ENCODE results near the gene VCP. TPM values are rescaled to one million over a fixed set of nuclear protein-coding genes. Genes with fewer than 3 reads are reported as not detected.

Gene VCP
- total RNA-seq, 1 experiment from 2014 or later, result 170 TPM

- no peak for TF ChIP-seq ZBTB33 (IDR thresholded peaks at IDR 0.05; ENCODE audit: extremely low read depth, insufficient replicate concordance, low read length)
Measured at GRCh38 chr9:35014517-35014916, 57.9 kb downstream of the VCP start (continued).

GRCh38 chr9:35010351-35010958 is 62.0 kb downstream of the VCP start:
- ChIA-PET CTCF (no interaction called here), POLR2A (no interaction called here), RAD21 (ENCODE audit: low non-redundant PET in 1 of 2, low total read pairs in 2 of 2, uncharacterized antibody in 2 of 2, unreplicated experiment in 2 of 2) (no interaction called here)
- H3K27ac ChIP-seq (ENCODE audit: low read depth, low read length), result no peak overlapping the region
- H3K4me2 ChIP-seq (ENCODE audit: low read length), result no peak overlapping the region
- no peaks in the 10 kb centered on the region for H3K36me3 ChIP-seq (ENCODE audit: control insufficient read depth in 1 of 2, insufficient read depth in 2 of 2, low read length in 2 of 2)
- intact Hi-C loops (cut with micrococcal nuclease), result no loop called here
- H3K9me3 ChIP-seq (ENCODE audit: control insufficient read depth in 1 of 2, insufficient read depth in 1 of 2, low read depth in 1 of 2, low read length in 2 of 2), result peaks cover 3 to 9% of the 10 kb centered on the region in 2 experiments; a peak in 1 of 4 replicates
- TF ChIP-seq JUND (IDR thresholded peaks at IDR 0.05), result no peak
- TF ChIP-seq CBX3 (IDR thresholded peaks at IDR 0.05; ENCODE audit: low read depth), result peak; percentile 93
- DNase-seq (ENCODE audit: low read depth, low spot score) (no peak), ATAC-seq (no peak)
- no peaks in the 10 kb centered on the region for H3K4me1 ChIP-seq (ENCODE audit: control insufficient read depth in 1 of 2, insufficient read depth in 2 of 2, low read length in 2 of 2)
- H3K4me3 ChIP-seq (replicated peaks in 1 of 2; ENCODE audit: low read depth in 1 of 2, low read length in 2 of 2), result no peak overlapping the region
- H2AFZ ChIP-seq (ENCODE audit: low read depth, low read length, poor library complexity, severe bottlenecking), result no peak overlapping the region
- no peaks in the 10 kb centered on the region for H3K79me2 ChIP-seq (ENCODE audit: insufficient read depth, low read length)
- no peaks in the 10 kb centered on the region for H3K9me2 ChIP-seq (ENCODE audit: insufficient read depth)
- BruUV-seq (replicated peaks), result no TSS peak
- H4K20me1 ChIP-seq (ENCODE audit: insufficient read depth), result no peaks in the 10 kb centered on the region
- no peak overlapping the region for H3K9ac ChIP-seq (ENCODE audit: low read length)
- no peaks in the 10 kb centered on the region for H3K27me3 ChIP-seq (ENCODE audit: insufficient read depth, low read length)

Other genes starting within 250 kb of the VCP start
- 0.47 TPM for gene PHF24, start 114.3 kb downstream of the VCP start, total RNA-seq (2021; ENCODE audit: unreplicated experiment)
- gene DNAJB5, start 82.9 kb downstream of the VCP start, total RNA-seq (2021; ENCODE audit: unreplicated experiment), result 3.6 TPM
- gene FANCG, start 7.3 kb upstream of the VCP start, total RNA-seq (2021; ENCODE audit: unreplicated experiment), result 82.3 TPM
- gene PIGO, start 24.0 kb upstream of the VCP start, total RNA-seq (2021; ENCODE audit: unreplicated experiment), result 24.0 TPM
- gene STOML2, start 30.5 kb upstream of the VCP start, total RNA-seq (2021; ENCODE audit: unreplicated experiment), result 245 TPM
- 10.2 TPM for gene ATOSB, start 43.2 kb upstream of the VCP start, total RNA-seq (2021; ENCODE audit: unreplicated experiment)
- gene UNC13B, start 89.4 kb upstream of the VCP start, total RNA-seq (2021; ENCODE audit: unreplicated experiment), result 17.6 TPM